LHCN-M2 (cell line): ENCODE results near the gene CELSR2. TPM values are rescaled to one million over a fixed set of nuclear protein-coding genes. Genes with fewer than 3 reads are reported as not detected.

Experiments used
- DNase-seq: peaks from one replicate; pipeline ENCODE4 v3.0.0-alpha.2; 2012; ENCODE audit warnings: low read depth
- total RNA-seq: library from RNA; depleted of rRNA; stranded (reverse); fragments of >200 nt; gene quantifications from 2 replicates; pipeline ENCODE4 v1.2.3, GENCODE V29; 2014

The CELSR2 gene
- total RNA-seq, 1 experiment from 2014 or later: 0.17 TPM

GRCh38 chr1:109231066-109231465, 18.3 kb upstream of the CELSR2 start:
- DNase-seq: no peak

DNA sequence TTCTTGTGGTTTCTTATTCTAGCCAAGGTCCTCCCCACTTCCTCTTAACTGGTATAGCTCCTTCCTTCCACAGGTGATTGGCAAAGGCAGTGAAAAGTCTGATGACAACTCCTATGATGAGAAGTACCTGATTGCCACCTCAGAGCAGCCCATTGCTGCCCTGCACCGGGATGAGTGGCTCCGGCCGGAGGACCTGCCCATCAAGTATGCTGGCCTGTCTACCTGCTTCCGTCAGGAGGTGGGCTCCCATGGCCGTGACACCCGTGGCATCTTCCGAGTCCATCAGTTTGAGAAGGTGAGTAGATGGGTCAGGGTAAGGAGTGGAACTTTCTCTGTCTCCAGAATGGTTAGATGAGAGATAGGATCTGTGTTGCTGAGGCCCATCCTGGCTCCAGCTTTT, 14.2 kb upstream of the CELSR2 start:
- no peak for DNase-seq

DNA sequence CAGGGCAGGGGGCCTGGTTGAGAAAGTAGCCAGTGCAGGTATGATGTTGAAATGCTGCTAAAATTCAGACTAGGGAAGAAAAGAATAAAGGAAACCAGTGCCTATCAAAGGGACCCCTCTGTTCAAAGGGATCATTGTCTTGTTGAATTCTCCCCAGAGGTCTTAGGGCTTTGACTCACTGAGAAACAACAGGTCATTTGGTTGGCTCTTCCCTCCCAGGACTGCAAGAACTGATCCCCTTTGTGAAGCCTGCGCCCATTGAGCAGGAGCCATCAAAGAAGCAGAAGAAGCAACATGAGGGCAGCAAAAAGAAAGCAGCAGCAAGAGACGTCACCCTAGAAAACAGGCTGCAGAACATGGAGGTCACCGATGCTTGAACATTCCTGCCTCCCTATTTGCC, 11.8 kb upstream of the CELSR2 start:
- no peak for DNase-seq

GRCh38 chr1:109238382-109238781, 11.0 kb upstream of the CELSR2 start:
- no peak for DNase-seq

- no peak for DNase-seq
Observed at GRCh38 chr1:109239047-109239408, 10.3 kb upstream of the CELSR2 start.

- peak; percentile 27 for DNase-seq
Observed at GRCh38 chr1:109239409-109240068, 9.8 kb upstream of the CELSR2 start.

- peak; percentile 40 for DNase-seq
Observed at GRCh38 chr1:109240158-109241152, 8.9 kb upstream of the CELSR2 start.

DNA sequence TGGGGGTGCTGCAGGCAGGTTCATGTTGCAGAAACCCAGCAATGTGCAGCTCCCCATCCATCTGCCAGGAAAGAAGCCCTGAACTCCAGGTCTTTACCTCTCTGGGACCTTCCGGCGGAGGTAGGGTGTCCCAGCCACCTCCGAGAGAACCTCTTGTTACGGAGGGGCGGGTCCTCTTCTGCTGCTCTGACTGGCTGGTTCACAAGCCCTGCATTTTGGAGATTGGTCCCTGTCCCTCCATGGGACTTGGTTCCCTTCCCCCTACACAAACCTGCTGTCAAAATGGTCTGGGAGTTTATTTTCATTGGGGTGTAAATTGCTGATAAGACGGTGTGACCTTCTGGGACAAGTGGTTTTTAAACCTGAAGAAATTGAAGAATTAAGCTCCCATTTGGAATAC, 8.0 kb upstream of the CELSR2 start:
- DNase-seq: no peak

DNA sequence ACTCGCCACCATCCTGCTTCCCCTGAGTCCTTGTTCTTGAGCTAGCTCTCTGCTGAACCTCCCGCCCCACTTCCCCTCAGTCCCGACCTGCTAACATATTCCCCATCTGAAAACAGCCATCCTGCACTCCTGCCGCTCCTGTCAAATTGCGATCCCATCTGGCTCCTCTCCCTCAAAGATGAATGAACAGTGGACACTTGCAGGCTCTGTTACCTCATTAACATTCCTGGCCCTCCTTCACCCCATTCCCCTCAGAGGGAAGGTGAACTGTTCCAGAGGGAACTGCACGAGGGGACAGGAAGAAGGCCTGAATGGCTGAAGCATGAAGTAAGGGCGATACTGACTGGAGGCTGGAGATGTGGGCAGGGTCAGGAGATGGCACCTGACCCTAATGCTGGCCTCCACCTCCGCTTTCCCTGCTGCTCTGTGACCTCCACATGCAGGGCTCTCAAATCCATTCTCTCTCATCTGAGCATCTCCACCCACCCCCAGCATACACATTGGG, 7.4 kb upstream of the CELSR2 start:
- DNase-seq: no peak

DNA sequence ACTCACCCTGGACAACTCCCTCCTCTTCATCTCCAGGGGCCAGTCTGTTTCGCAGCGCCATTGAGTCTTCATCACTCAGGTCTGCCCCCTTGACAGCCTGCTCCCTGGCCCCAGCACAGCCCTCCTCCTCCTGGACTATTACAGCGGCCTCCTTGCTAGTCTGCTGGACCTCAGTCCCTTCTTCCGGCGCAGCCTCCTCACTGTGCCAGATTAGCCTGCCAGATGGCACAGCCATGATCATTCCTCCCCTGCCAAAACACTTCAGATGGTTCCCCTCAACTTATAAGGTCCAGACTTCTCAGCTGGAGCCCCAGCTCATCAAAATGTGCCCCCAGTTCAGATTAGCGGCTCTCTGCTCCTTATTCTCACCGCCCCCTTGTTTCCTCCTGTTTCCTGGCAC, 7.0 kb upstream of the CELSR2 start:
- no peak for DNase-seq

DNA sequence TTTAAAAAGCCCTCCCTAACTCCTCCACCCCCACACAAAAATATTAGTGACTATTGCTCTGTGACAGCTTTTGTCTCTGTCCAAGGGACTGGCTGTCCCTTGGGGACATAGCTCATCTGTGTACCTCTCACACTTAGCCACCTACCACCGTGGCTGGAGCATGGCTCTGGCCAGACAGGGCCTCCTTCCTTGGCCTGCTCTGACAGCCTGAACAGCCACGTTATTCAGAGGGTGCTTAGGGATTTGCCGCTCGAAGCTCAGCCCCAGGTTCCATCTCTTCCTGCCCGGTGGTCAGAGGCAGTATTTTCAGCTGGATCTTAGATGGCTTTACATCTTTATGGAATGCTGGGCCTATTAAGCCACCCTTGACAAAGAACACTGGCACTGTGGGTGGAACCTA, 6.1 kb upstream of the CELSR2 start:
- DNase-seq: no peak

GRCh38 chr1:109243860-109244552, 5.3 kb upstream of the CELSR2 start:
- no peak for DNase-seq

DNA sequence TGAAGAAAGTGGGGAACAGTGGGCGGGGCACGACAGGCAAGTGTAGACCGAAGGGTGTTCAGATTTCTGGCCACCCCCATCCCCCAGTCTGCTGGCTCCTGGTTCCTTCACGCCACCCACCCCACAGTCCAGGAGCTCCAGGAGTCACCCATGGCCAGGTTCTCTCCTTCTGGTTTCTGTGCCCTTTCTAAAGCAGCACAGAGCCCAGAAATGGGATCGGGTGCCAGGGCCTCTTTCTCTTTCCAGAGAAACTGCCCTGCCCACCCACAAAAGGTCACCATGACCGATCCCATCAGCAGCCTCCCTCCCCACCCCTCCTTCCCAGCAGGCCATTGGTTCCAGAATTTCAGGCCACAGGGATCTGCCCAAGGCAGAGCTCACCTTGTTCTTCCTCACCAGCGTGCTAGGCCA, 3.2 kb upstream of the CELSR2 start:
- no peak for DNase-seq

GRCh38 chr1:109247401-109248365, 1.7 kb upstream of the CELSR2 start:
- DNase-seq: no peak

- no peak for DNase-seq
Observed at GRCh38 chr1:109248444-109248796, 919 bp upstream of the CELSR2 start.

DNA sequence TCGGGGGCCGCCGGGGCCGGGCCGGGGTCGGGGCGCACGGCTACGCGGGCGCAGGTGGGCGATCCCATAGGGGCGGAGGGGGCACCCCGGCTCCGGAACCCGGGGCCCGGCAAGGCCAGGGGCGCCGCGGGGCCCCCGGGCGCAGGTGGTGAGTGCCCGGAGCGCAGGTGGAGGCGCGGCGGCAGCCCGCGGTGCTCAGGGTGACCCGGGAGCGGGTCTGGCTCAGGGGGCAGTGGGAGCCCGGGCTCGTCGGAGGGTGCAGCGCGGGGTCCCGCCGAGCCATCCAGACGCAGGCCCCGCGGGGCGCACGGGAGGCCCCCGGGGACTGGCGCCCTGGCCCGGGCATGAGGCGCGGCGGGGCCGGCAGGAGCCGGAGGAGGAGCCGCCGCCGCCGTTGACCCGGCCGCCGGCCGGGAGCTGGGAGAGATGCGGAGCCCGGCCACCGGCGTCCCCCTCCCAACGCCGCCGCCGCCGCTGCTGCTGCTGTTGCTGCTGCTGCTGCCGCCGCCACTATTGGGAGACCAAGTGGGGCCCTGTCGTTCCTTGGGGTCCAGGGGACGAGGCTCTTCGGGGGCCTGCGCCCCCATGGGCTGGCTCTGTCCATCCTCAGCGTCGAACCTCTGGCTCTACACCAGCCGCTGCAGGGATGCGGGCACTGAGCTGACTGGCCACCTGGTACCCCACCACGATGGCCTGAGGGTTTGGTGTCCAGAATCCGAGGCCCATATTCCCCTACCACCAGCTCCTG, 489 bp downstream of the CELSR2 start:
- DNase-seq: no peak

DNA sequence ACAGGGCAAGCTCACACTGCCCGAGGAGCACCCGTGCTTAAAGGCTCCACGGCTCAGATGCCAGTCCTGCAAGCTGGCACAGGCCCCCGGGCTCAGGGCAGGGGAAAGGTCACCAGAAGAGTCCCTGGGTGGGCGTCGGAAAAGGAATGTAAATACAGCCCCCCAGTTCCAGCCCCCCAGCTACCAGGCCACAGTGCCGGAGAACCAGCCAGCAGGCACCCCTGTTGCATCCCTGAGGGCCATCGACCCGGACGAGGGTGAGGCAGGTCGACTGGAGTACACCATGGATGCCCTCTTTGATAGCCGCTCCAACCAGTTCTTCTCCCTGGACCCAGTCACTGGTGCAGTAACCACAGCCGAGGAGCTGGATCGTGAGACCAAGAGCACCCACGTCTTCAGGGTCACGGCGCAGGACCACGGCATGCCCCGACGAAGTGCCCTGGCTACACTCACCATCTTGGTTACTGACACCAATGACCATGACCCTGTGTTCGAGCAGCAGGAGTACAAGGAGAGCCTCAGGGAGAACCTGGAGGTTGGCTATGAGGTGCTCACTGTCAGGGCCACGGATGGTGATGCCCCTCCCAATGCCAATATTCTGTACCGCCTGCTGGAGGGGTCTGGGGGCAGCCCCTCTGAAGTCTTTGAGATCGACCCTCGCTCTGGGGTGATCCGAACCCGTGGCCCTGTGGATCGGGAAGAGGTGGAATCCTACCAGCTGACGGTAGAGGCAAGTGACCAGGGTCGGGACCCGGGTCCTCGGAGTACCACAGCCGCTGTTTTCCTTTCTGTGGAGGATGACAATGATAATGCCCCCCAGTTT, 1.3 kb downstream of the CELSR2 start:
- no peak for DNase-seq

- DNase-seq: no peak
Observed at GRCh38 chr1:109251277-109252166, 2.2 kb downstream of the CELSR2 start.
